ENCODE results near the gene TRA2A. TPM values are rescaled to one million over a fixed set of nuclear protein-coding genes. Genes with fewer than 3 reads are reported as not detected.

Gene TRA2A
- total and polyA plus RNA-seq, 2 of the 13 experiments (the other 11 are each of a cell fraction or from before 2014, with no cell fraction given) = 39.1 to 41.6 TPM

- TF ChIP-seq KLF6 (CRISPR knock-in tag; IDR thresholded peaks at IDR 0.05) = 0 out of 2 replicates have a peak, but pooled peaks have one; percentile 34
- TF ChIP-seq HOXA7 (CRISPR knock-in tag; IDR thresholded peaks at IDR 0.05) = no peak
- peak; percentile 65; the same call in 1 of the 2 replicates for TF ChIP-seq GABPB1 (CRISPR knock-in tag; IDR thresholded peaks at IDR 0.05)
- TF ChIP-seq PRPF4 (IDR thresholded peaks at IDR 0.05; ENCODE audit: low read depth, low read length, poor library complexity, severe bottlenecking) = peak; percentile 86
- TF ChIP-seq, protein P1, sequence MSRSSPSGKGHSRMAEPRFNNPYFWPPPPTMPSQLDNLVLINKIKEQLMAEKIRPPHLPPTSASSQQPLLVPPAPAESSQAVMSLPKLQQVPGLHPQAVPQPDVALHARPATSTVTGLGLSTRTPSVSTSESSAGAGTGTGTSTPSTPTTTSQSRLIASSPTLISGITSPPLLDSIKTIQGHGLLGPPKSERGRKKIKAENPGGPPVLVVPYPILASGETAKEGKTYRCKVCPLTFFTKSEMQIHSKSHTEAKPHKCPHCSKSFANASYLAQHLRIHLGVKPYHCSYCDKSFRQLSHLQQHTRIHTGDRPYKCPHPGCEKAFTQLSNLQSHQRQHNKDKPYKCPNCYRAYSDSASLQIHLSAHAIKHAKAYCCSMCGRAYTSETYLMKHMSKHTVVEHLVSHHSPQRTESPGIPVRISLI (CRISPR knock-in tag; IDR thresholded peaks at IDR 0.05; ENCODE audit: borderline replicate concordance) = no peak
- TF ChIP-seq ZNF740 (CRISPR knock-in tag; IDR thresholded peaks at IDR 0.05) = no peak
- no peak for TF ChIP-seq CREM (IDR thresholded peaks at IDR 0.05)
- TF ChIP-seq CREM (CRISPR knock-in tag; IDR thresholded peaks at IDR 0.05) = no peak
- TF ChIP-seq, protein P2, sequence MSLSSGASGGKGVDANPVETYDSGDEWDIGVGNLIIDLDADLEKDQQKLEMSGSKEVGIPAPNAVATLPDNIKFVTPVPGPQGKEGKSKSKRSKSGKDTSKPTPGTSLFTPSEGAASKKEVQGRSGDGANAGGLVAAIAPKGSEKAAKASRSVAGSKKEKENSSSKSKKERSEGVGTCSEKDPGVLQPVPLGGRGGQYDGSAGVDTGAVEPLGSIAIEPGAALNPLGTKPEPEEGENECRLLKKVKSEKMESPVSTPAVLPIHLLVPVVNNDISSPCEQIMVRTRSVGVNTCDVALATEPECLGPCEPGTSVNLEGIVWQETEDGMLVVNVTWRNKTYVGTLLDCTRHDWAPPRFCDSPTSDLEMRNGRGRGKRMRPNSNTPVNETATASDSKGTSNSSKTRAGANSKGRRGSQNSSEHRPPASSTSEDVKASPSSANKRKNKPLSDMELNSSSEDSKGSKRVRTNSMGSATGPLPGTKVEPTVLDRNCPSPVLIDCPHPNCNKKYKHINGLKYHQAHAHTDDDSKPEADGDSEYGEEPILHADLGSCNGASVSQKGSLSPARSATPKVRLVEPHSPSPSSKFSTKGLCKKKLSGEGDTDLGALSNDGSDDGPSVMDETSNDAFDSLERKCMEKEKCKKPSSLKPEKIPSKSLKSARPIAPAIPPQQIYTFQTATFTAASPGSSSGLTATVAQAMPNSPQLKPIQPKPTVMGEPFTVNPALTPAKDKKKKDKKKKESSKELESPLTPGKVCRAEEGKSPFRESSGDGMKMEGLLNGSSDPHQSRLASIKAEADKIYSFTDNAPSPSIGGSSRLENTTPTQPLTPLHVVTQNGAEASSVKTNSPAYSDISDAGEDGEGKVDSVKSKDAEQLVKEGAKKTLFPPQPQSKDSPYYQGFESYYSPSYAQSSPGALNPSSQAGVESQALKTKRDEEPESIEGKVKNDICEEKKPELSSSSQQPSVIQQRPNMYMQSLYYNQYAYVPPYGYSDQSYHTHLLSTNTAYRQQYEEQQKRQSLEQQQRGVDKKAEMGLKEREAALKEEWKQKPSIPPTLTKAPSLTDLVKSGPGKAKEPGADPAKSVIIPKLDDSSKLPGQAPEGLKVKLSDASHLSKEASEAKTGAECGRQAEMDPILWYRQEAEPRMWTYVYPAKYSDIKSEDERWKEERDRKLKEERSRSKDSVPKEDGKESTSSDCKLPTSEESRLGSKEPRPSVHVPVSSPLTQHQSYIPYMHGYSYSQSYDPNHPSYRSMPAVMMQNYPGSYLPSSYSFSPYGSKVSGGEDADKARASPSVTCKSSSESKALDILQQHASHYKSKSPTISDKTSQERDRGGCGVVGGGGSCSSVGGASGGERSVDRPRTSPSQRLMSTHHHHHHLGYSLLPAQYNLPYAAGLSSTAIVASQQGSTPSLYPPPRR (CRISPR knock-in tag; IDR thresholded peaks at IDR 0.05; ENCODE audit: borderline replicate concordance) = 0 out of 2 replicates have a peak, but pooled peaks have one; percentile 26
- no peak for TF ChIP-seq XBP1 (CRISPR knock-in tag; IDR thresholded peaks at IDR 0.05)
- TF ChIP-seq BCL6 (CRISPR knock-in tag; IDR thresholded peaks at IDR 0.05) = peak; percentile 40; the same call in 1 of the 2 replicates
- peak; percentile 24; the same call in 1 of the 2 replicates for TF ChIP-seq KDM2A (CRISPR knock-in tag; IDR thresholded peaks at IDR 0.05; ENCODE audit: borderline replicate concordance, low read depth)
- TF ChIP-seq NFIC (IDR thresholded peaks at IDR 0.05; ENCODE audit: low read length) = no peak
- no peak for TF ChIP-seq ZBTB8A (CRISPR knock-in tag; IDR thresholded peaks at IDR 0.05; ENCODE audit: borderline replicate concordance, low read depth)
- TF ChIP-seq ATAD3A (CRISPR knock-in tag; IDR thresholded peaks at IDR 0.05) = no peak
- no peak for TF ChIP-seq CCAR2 (optimal IDR thresholded peaks at IDR 0.05; ENCODE audit: low read depth, low read length)
- no peak for TF ChIP-seq MATR3 (CRISPR knock-in tag; IDR thresholded peaks at IDR 0.05)
- TF ChIP-seq MBD4 (IDR thresholded peaks at IDR 0.05; ENCODE audit: borderline replicate concordance, low read length) = no peak
- TF ChIP-seq JUNB (CRISPR knock-in tag; IDR thresholded peaks at IDR 0.05; ENCODE audit: borderline replicate concordance) = no peak
- peak; percentile 26; the same call in 1 of the 2 replicates for TF ChIP-seq NFYB (CRISPR knock-in tag; IDR thresholded peaks at IDR 0.05)
- TF ChIP-seq POLR2G (IDR thresholded peaks at IDR 0.05; ENCODE audit: low read depth, low read length) = peak; percentile 35; the same call in 1 of the 2 replicates
- TF ChIP-seq TAF1 (CRISPR knock-in tag; IDR thresholded peaks at IDR 0.05) = peak; percentile 58
- TF ChIP-seq, protein P3, sequence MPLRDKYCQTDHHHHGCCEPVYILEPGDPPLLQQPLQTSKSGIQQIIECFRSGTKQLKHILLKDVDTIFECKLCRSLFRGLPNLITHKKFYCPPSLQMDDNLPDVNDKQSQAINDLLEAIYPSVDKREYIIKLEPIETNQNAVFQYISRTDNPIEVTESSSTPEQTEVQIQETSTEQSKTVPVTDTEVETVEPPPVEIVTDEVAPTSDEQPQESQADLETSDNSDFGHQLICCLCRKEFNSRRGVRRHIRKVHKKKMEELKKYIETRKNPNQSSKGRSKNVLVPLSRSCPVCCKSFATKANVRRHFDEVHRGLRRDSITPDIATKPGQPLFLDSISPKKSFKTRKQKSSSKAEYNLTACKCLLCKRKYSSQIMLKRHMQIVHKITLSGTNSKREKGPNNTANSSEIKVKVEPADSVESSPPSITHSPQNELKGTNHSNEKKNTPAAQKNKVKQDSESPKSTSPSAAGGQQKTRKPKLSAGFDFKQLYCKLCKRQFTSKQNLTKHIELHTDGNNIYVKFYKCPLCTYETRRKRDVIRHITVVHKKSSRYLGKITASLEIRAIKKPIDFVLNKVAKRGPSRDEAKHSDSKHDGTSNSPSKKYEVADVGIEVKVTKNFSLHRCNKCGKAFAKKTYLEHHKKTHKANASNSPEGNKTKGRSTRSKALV (CRISPR knock-in tag; IDR thresholded peaks at IDR 0.05) = no peak
Observed at GRCh38 chr7:23471106-23471859, 60.5 kb downstream of the TRA2A start (continued).

Measured in HepG2 (cell line).